Keratinocyte (primary cell): ENCODE measurements around the gene SLC7A14. TPM values are rescaled to one million over a fixed set of nuclear protein-coding genes. Genes with fewer than 3 reads are reported as not detected.
"Not testable (repeated sequence)": the region's sequence is repeated elsewhere in the genome, so short reads cannot be mapped to it uniquely, and the experiment has no call there.

Source experiments
- DNase-seq: peaks from one replicate; pipeline ENCODE4 v3.0.0-alpha.2; 2011; ENCODE audit warnings: low read depth, missing footprints, low spot score
- FAIRE-seq: peaks from 2 replicates; lab custom pipeline; 2011; peaks lifted over from hg19 to GRCh38; lab: Jason Lieb, UNC
- H2AFZ ChIP-seq: 2 replicates; pipeline ENCODE4 v1.6.0; 2012; ENCODE audit warnings: low read length, control low read depth, inconsistent platforms; ENCODE audit not compliant: control insufficient read depth
- H3K27ac ChIP-seq: 2 replicates; pipeline ENCODE4 v1.5.1; 2011; ENCODE audit warnings: low read length; ENCODE audit not compliant: control insufficient read depth, insufficient read depth
- H3K27me3 ChIP-seq: 3 replicates; pipeline ENCODE4 v1.6.0; 2011; ENCODE audit warnings: low read length; ENCODE audit not compliant: control insufficient read depth, insufficient read depth; ENCODE audit errors: extremely low read depth
- H3K36me3 ChIP-seq, 2 experiments: 2 replicates in 1 of 2; 3 replicates in 1 of 2; pipeline ENCODE4 v1.5.1; 2011; ENCODE audit warnings: low read length in 2 of 2, mild to moderate bottlenecking in 1 of 2; ENCODE audit not compliant: control insufficient read depth in 2 of 2, insufficient read depth in 2 of 2; ENCODE audit errors: extremely low read depth in 1 of 2
- H3K4me1 ChIP-seq: 3 replicates; pipeline ENCODE4 v1.5.1; 2011; ENCODE audit warnings: low read length; ENCODE audit not compliant: control insufficient read depth, insufficient read depth; ENCODE audit errors: extremely low read depth
- H3K4me2 ChIP-seq: 3 replicates; pipeline ENCODE4 v1.6.0; 2011; ENCODE audit warnings: low read depth, low read length; ENCODE audit not compliant: control insufficient read depth, insufficient read depth; ENCODE audit errors: extremely low read depth
- H3K4me3 ChIP-seq, 3 experiments: fragments of 200-600 bp in 1 of 3; sonication (generic) in 1 of 3; 2 replicates in 2 of 3; 3 replicates in 1 of 3; pipeline ENCODE4 v1.5.1; 2011 to 2016; ENCODE audit warnings: low read length in 3 of 3, mild to moderate bottlenecking in 3 of 3, control low read depth in 2 of 3, inconsistent platforms in 1 of 3, low read depth in 1 of 3, mixed read lengths in 1 of 3, mixed run types in 1 of 3, moderate library complexity in 1 of 3; ENCODE audit not compliant: control insufficient read depth in 2 of 3, insufficient read depth in 2 of 3; ENCODE audit errors: extremely low read depth in 1 of 3
- H3K79me2 ChIP-seq: 2 replicates; pipeline ENCODE4 v1.6.0; 2012; ENCODE audit warnings: low read length; ENCODE audit not compliant: control insufficient read depth, insufficient read depth
- H3K9ac ChIP-seq: 3 replicates; pipeline ENCODE4 v1.6.0; 2011; ENCODE audit warnings: low read length; ENCODE audit not compliant: control insufficient read depth, insufficient read depth; ENCODE audit errors: extremely low read depth
- H3K9me1 ChIP-seq: 3 replicates; pipeline ENCODE4 v1.6.0; 2011; ENCODE audit warnings: low read length; ENCODE audit not compliant: control insufficient read depth, insufficient read depth; ENCODE audit errors: extremely low read depth
- H3K9me3 ChIP-seq: 2 replicates; pipeline ENCODE4 v1.5.1; 2012; ENCODE audit warnings: low read depth, low read length; ENCODE audit not compliant: control insufficient read depth
- H4K20me1 ChIP-seq: 3 replicates; pipeline ENCODE4 v1.6.0; 2011; ENCODE audit warnings: low read length; ENCODE audit not compliant: control insufficient read depth, insufficient read depth; ENCODE audit errors: extremely low read depth
- EZH2 ChIP-seq: IDR thresholded peaks from one replicate; pipeline ENCODE4 v1.6.1; 2012; ENCODE audit warnings: inconsistent platforms, mild to moderate bottlenecking, low read length, moderate library complexity
- dilution Hi-C: fragments of 300-500 bp; cut with MboI; formaldehyde crosslinking; loops from one replicate; pipeline ENCODE4 v1.7.0; 2020; ENCODE audit warnings: low sequenced_read_pairs; ENCODE audit not compliant: extremely low pct_ligation_motif_present
- polyA plus RNA-seq, 5 experiments: library from polyadenylated mRNA; depleted of rRNA in 3 of 5; stranded (reverse) in 3 of 5; stranded (forward) in 1 of 5; unstranded in 1 of 5; fragments of >200 nt; gene quantifications; 1 replicate in 1 of 5; 2 replicates in 3 of 5; 3 replicates in 1 of 5; pipeline versions ENCODE4 v1.2.1 to v1.2.3, GENCODE V29; 2011 to 2012; ENCODE audit warnings: missing spikeins in 2 of 5, low read depth in 1 of 5, low replicate concordance in 1 of 5
- TF ChIP-seq, protein P1 (sequence below), 3 experiments: IDR thresholded peaks in 1 of 3; conservative IDR thresholded peaks in 1 of 3; optimal IDR thresholded peaks in 1 of 3; 2 replicates in 2 of 3; 3 replicates in 1 of 3; pipeline versions ENCODE3 to v1.5.1; 2011; ENCODE audit warnings: low read length in 3 of 3, mild to moderate bottlenecking in 3 of 3, moderate library complexity in 2 of 3, control low read depth in 1 of 3, inconsistent platforms in 1 of 3; ENCODE audit not compliant: insufficient read depth in 2 of 3; ENCODE audit errors: extremely low read depth in 1 of 3

SLC7A14 gene
- polyA plus RNA-seq, 1 donor (not counting 4 experiments of a cell fraction or from before 2014, with no cell fraction given) = not detected

DNA sequence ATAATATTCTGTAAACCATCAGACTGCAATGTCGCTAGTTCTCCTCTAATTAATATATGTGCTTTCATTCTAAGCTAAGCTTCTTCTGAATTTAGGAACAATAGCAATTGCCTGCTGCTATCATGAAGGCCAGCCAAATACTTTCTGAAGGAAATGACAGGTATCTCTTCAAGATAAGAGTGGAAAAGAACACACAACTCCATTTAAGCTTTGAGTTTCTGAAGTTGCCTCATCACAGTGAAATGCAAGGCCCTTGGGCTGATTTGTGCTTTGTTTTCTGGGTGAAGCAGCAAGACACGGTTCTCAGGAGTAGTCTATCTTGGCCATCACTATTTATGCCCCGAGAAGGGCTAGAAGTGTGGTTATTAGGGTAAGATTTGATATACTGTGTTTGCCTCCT is 6.2 kb downstream of the SLC7A14 start:
- no peak overlapping the region for H3K4me3 ChIP-seq
- H3K36me3 ChIP-seq = no peaks in the 10 kb centered on the region
- H4K20me1 ChIP-seq = no peaks in the 10 kb centered on the region
- no peak overlapping the region for H2AFZ ChIP-seq
- H3K9ac ChIP-seq = no peak overlapping the region
- H3K9me1 ChIP-seq = no peaks in the 10 kb centered on the region
- DNase-seq = no peak
- H3K27ac ChIP-seq = no peak overlapping the region
- H3K79me2 ChIP-seq = no peaks in the 10 kb centered on the region
- FAIRE-seq = no peak
- H3K4me1 ChIP-seq = no peaks in the 10 kb centered on the region
- TF ChIP-seq, protein P1, sequence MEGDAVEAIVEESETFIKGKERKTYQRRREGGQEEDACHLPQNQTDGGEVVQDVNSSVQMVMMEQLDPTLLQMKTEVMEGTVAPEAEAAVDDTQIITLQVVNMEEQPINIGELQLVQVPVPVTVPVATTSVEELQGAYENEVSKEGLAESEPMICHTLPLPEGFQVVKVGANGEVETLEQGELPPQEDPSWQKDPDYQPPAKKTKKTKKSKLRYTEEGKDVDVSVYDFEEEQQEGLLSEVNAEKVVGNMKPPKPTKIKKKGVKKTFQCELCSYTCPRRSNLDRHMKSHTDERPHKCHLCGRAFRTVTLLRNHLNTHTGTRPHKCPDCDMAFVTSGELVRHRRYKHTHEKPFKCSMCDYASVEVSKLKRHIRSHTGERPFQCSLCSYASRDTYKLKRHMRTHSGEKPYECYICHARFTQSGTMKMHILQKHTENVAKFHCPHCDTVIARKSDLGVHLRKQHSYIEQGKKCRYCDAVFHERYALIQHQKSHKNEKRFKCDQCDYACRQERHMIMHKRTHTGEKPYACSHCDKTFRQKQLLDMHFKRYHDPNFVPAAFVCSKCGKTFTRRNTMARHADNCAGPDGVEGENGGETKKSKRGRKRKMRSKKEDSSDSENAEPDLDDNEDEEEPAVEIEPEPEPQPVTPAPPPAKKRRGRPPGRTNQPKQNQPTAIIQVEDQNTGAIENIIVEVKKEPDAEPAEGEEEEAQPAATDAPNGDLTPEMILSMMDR (optimal IDR thresholded peaks at IDR 0.05 in 1 of 3, IDR thresholded peaks at IDR 0.05 in 1 of 3, conservative IDR thresholded peaks at IDR 0.05 in 1 of 3; ENCODE audit: extremely low read depth in 1 of 3, insufficient read depth in 2 of 3, low read length in 3 of 3) = no peak
- TF ChIP-seq EZH2 = no peak
- H3K9me3 ChIP-seq = no peaks in the 10 kb centered on the region
- peaks cover 17% of the 10 kb centered on the region for H3K27me3 ChIP-seq
- dilution Hi-C loops = no loop called here
- H3K4me2 ChIP-seq = no peak overlapping the region

DNA sequence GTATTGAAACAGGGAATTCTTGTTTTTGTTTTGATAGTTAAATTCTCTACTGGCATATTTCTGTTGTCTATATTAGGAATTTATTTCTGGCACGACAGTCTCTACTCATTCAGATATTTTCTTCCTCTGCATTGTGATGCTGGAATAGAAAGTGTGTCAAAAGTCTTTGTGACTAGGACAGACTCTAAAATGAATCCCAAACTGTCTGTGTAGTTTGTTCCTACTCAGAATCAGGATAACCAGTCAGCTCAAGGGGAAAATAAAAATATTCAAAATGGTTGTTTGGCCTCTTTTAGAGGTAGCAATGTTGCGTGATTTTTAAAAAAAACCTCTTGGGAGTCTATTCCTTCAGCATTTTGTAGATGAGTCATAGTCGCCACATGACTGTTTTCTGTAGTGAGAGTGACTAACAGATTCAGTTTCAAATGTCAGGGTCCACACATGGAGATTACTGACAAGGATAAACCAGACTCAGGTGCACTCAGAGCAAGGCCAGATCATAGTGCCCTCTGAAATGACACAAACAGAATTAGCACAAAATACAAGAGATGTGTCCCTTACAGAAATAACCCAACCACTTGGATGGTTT is 13.1 kb downstream of the SLC7A14 start:
- no peak for FAIRE-seq

DNA sequence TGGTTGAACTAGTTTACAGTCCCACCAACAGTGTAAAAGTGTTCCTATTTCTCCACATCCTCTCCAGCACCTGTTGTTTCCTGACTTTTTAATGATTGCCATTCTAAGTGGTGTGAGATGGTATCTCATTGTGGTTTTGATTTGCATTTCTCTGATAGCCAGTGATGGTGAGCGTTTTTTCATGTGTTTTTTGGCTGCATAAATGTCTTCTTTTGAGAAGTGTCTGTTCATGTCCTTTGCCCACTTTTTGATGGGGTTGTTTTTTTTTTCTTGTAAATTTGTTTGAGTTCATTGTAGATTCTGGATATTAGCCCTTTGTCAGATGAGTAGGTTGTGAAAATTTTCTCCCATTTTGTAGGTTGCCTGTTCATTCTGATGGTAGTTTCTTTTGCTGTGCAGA is 18.3 kb downstream of the SLC7A14 start:
- H2AFZ ChIP-seq, H3K4me2 ChIP-seq, H3K4me1 ChIP-seq, FAIRE-seq, H3K27me3 ChIP-seq, H3K36me3 ChIP-seq, H3K79me2 ChIP-seq, H3K9me3 ChIP-seq, H3K27ac ChIP-seq, dilution Hi-C loops, H3K4me3 ChIP-seq, H3K9ac ChIP-seq, H3K9me1 ChIP-seq, H4K20me1 ChIP-seq, DNase-seq: not testable (repeated sequence)

More for the DNA sequence above, 13.1 kb downstream of the SLC7A14 start:
- no peak for DNase-seq
- Histone ChIP-seq H3K4me1 (no peaks in the 10 kb centered on the region), H2AFZ (no peak overlapping the region), H3K9ac (no peak overlapping the region), H3K4me2 (no peak overlapping the region), H3K4me3 (no peak overlapping the region), H4K20me1 (no peaks in the 10 kb centered on the region), H3K9me3 (no peaks in the 10 kb centered on the region), H3K27me3 (no peaks in the 10 kb centered on the region), H3K79me2 (no peaks in the 10 kb centered on the region), H3K27ac (no peak overlapping the region), H3K36me3 (no peaks in the 10 kb centered on the region), H3K9me1 (no peaks in the 10 kb centered on the region)
- dilution Hi-C loops = no loop called here
- TF ChIP-seq EZH2 = no peak
- TF ChIP-seq, protein P1 (optimal IDR thresholded peaks at IDR 0.05 in 1 of 3, IDR thresholded peaks at IDR 0.05 in 1 of 3, conservative IDR thresholded peaks at IDR 0.05 in 1 of 3; ENCODE audit: extremely low read depth in 1 of 3, insufficient read depth in 2 of 3, low read length in 3 of 3) = no peak
